Mesangial cell (primary cell): Measurements from ENCODE around the gene HAO1. TPM values are rescaled to one million over a fixed set of nuclear protein-coding genes. Genes with fewer than 3 reads are reported as not detected.

ENCODE experiments used
- total RNA-seq: library from RNA; depleted of rRNA; stranded (reverse); fragments of >200 nt; gene quantifications from 2 replicates; pipeline ENCODE4 v1.2.3, GENCODE V29; 2015

The HAO1 gene
- not detected in 2 replicates for total RNA-seq

GRCh38 chr20:7940341-7940740 lies at the start of gene HAO1:
HAO1 (minus strand) TSS chr20:7940458; CDS start chr20:7940422, 36 bp downstream.

Other genes starting within 250 kb of the HAO1 start
- 12.7 and 14.7 TPM in 2 replicates for gene TMX4, start 79.3 kb upstream of the HAO1 start, total RNA-seq
- gene PLCB1, start 191.8 kb upstream of the HAO1 start, total RNA-seq = 0.81 and 2.7 TPM in 2 replicates